ENCODE results near the gene CDC14B. TPM values are rescaled to one million over a fixed set of nuclear protein-coding genes. Genes with fewer than 3 reads are reported as not detected.

Gene CDC14B
- total and polyA plus RNA-seq, 7 donors: 0.87 to 10.7 (median 2.6) TPM

GRCh38 chr9:96490534-96491078 is 129.0 kb downstream of the CDC14B start:
- no peak overlapping the region for H3K27ac ChIP-seq
- intact Hi-C loops (cut with DNase I): no loop called here
- 92 to 94% (median 93%) methylated on average over 10 of the region's 10 CpGs for WGBS, 3 donors
- ATAC-seq (no peak), DNase-seq (no peak)
- peaks cover 0 to 44% of the 10 kb centered on the region in 2 donors for H3K36me3 ChIP-seq (ENCODE audit: insufficient read depth in 1 of 2, low read depth in 1 of 2)
- H3K9me3 ChIP-seq: no peaks in the 10 kb centered on the region
- TF ChIP-seq CTCF (IDR thresholded peaks at IDR 0.05): no peak
- H3K4me1 ChIP-seq: peaks cover 16% of the 10 kb centered on the region
- H3K4me3 ChIP-seq: no peak overlapping the region
- H3K27me3 ChIP-seq (ENCODE audit: insufficient read depth in 3 of 3, low read length in 2 of 3): no peaks in the 10 kb centered on the region

GRCh38 chr9:96489482-96489979 is 130.1 kb downstream of the CDC14B start:
- no peak overlapping the region for H3K27ac ChIP-seq
- 90 to 95% (median 90%) methylated on average over 12 of the region's 12 CpGs for WGBS, 3 donors
- H3K27me3 ChIP-seq (ENCODE audit: insufficient read depth in 3 of 3, low read length in 2 of 3): no peaks in the 10 kb centered on the region
- H3K9me3 ChIP-seq: no peaks in the 10 kb centered on the region
- no peak overlapping the region for H3K4me3 ChIP-seq
- DNase-seq (no peak), ATAC-seq (no peak)
- intact Hi-C loops (cut with DNase I): no loop called here
- TF ChIP-seq CTCF (IDR thresholded peaks at IDR 0.05): no peak
- H3K4me1 ChIP-seq: peaks cover 16% of the 10 kb centered on the region
- H3K36me3 ChIP-seq (ENCODE audit: insufficient read depth in 1 of 2, low read depth in 1 of 2): peaks cover 0 to 55% of the 10 kb centered on the region in 2 donors

GRCh38 chr9:96487949-96488348 is 131.7 kb downstream of the CDC14B start:
- H3K4me1 ChIP-seq: peaks cover 16% of the 10 kb centered on the region
- DNase-seq: peak in 1 of 2 donors; percentile 68
- peak overlapping the region; percentile 57 for H3K27ac ChIP-seq
- no peak overlapping the region for H3K4me3 ChIP-seq
- no peaks in the 10 kb centered on the region for H3K27me3 ChIP-seq (ENCODE audit: insufficient read depth in 3 of 3, low read length in 2 of 3)
- no peak for TF ChIP-seq CTCF (IDR thresholded peaks at IDR 0.05)
- 58 to 72% (median 63%) methylated on average over 10 of the region's 10 CpGs for WGBS, 3 donors
- H3K9me3 ChIP-seq: no peaks in the 10 kb centered on the region
- H3K36me3 ChIP-seq (ENCODE audit: insufficient read depth in 1 of 2, low read depth in 1 of 2): peaks cover 0 to 58% of the 10 kb centered on the region in 2 donors
- ATAC-seq: no peak
- intact Hi-C loops (cut with DNase I): no loop called here

GRCh38 chr9:96487029-96487396 is 132.6 kb downstream of the CDC14B start:
- Histone ChIP-seq H3K4me1 (peaks cover 16% of the 10 kb centered on the region), H3K36me3 (ENCODE audit: insufficient read depth in 1 of 2, low read depth in 1 of 2) (peaks cover 0 to 51% of the 10 kb centered on the region in 2 donors), H3K27ac (peak overlapping the region; percentile 57), H3K27me3 (ENCODE audit: insufficient read depth in 3 of 3, low read length in 2 of 3) (no peaks in the 10 kb centered on the region), H3K4me3 (no peak overlapping the region), H3K9me3 (no peaks in the 10 kb centered on the region)
- intact Hi-C loops (cut with DNase I): no loop called here
- no peak for ATAC-seq
- DNase-seq: no peak
- TF ChIP-seq CTCF (IDR thresholded peaks at IDR 0.05): no peak
- WGBS, 3 donors: 50 to 64% (median 62%) methylated on average over 1 of the region's 1 CpG
